GM04504 (cell line): ENCODE results near the gene NTRK2.

Experiments
- DNase-seq: peaks from one replicate; pipeline ENCODE4 v3.0.0-alpha.2; 2012; ENCODE audit warnings: low read depth

NTRK2 gene

DNA sequence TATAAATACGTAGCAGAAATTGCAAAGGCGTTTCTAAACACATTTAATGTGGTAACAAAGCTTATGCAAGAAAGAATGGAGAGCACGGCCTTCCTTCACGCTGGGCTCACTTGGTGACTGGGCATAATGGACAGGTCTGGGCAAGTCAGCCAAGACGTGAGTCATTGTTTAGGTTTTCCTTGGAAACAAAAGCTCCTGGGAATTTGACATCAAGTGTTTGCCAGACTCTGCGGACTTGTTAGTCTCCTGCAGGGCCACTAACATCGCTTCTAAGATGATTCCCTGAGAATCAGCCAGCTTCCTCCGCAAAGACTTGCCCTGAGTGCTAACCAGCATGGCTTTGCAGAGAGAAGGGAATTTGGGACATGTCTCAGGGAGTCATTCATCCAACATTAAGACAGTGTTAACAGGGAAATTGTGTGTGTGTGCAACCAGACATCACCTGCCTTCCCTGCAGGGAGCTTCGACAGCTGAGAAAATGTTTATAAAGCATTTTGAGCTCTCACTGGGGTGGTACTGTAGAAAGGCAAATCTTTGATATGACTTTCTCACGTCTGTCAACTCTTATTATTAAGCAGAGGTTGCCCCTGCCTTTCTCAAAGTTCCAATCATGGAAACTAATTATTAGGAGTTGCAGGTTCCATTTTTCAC, 182.5 kb downstream of the NTRK2 start:
- DNase-seq, result peak; percentile 95

DNA sequence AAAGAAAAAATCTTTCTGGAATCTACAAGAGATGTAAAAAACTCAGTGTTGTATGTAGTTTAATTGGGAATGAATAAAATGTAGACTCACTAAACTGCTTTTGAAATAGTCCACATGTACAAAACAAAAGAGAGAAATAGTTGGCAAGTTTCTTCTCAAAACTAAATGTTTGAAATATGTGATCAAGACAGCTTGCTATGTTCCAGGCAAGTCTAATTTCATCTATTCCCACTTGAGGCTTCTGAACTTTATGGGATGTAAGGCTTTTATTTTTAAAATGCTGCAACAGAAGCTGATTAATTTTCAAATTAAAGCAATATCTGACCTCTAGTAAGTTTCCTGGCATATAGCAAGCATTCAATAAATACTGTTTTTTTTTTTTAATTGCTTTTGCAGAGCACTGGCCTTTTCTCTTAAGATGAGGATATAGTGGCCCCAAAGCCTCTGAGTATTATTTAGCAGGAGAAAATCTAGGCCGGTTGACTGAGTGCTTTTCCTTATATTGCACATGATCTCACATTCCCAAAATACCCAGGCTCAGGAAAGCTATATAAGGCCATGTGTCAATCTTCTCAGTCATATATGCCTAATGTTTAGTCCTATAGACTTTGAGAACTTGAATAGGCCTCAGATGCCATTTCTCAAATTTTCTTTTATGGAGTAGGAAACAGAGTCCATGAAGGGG, 183.2 kb downstream of the NTRK2 start:
- no peak for DNase-seq

DNA sequence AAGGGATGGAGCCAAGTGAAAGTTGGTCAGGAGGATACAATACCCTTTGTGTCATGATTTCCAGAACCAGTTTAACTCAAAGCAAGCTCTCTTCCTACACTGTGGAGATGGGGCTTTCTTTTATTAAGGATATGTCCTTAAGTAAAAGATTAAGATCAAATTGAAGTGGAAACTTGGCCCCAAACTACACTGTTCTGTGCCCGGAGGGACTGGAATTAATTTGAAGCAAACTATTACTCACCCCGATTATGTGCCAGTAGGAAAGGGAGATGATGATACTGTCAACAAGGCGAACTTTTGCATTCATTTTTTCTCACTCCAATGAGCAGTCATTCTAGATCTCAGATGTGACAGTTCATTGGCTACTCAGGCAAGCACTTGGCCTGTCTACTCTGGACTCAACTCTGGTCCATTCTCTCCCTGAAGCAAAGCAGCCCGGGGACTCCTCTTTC, 186.7 kb downstream of the NTRK2 start:
- DNase-seq, result peak; percentile 38

DNA sequence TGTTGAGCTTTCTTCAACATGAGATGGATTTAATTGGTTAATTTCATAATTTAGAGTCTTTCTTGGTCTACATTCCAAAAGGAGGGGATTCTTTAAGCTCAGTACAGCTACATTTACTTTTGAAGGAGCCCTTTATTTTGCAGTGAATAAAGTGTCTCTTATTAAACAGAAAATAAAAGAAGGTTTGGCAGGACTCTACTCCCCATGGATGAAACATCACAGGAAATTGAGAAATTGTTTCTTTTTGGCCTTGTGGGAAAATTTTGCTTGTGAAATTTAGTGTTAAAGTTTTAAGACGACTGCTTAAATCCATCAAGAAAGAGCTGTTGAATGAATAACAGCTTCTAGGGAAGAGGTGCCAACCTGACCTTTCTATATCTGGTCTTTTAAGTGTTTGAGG, 187.7 kb downstream of the NTRK2 start:
- no peak for DNase-seq

DNA sequence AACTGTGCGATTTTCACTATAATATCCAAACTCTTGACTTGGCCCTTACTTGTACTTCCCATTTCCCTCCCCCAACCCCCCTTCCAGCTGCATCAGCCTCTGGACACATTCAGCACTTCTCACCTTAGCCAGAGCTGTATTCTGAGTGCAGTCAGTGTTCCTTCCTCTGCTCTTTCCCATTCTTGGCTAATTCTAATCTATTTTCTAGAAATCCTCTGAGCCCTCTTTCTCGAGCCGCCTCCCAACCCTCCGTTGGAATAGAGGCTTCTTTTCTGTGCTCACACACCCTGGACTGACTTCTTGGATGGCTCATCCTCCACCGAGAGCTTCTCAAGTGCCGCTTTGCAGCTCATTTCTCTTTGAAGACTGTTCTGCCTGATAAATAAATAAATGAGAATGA, 188.8 kb downstream of the NTRK2 start:
- no peak for DNase-seq

DNA sequence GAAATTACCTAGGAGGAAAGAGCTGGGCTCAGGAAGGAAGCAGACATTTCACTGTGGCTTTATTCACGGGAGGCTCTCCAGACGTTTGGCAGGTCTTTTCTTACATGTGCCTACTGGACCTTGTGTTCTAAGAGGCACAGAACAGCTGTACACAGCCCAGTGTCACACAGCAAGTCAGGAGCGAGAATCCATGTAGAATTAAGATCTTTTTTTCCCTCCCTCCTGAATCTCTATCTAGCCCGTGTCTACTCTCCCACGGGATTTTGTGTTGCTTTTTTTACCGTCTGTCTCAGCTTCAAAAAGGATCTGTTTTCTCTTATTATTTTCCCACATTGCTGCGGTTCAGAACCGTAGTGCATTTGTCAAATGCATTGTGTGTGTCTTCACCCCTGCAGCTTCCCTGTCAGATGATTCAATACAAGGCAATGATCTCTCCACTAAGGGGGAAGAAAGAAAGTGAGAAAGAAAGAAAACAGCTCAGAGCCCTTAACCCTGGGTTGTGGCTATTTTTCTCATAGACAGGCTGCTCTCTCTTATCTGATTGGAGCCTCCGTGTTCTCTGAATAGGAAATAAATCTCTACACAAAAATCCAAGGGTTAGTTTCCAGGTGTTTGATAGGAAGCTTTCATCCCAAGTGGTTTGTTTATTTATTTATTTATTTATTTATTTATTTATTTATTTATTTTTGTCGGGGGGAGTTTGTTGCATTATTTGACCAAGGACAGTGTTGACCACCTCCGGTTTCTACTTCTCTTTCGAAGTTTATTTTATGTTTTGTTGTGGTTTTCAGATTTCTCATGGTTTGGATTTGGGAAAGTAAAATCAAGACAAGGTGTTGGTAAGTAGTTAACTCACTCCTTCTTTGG, 191.0 kb downstream of the NTRK2 start:
- no peak for DNase-seq

DNA sequence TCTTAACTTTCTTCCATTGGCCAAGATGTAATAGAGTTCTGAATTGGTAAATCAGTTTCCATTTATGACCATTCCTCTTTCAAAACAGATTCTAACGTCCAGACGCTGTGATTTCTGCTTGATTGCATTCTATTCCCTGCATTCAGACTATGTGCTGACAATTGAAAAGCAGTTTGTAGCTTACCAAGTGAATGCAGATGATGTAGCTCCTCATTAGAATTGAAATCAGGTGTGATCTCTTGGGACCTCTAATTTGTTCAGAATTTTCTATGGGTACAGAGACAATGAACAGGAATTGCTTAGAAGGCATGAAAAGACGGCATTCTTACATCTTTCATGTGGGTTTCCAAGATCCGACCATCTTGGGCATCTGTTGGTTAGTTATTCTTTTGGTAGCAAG, 191.9 kb downstream of the NTRK2 start:
- no peak for DNase-seq

DNA sequence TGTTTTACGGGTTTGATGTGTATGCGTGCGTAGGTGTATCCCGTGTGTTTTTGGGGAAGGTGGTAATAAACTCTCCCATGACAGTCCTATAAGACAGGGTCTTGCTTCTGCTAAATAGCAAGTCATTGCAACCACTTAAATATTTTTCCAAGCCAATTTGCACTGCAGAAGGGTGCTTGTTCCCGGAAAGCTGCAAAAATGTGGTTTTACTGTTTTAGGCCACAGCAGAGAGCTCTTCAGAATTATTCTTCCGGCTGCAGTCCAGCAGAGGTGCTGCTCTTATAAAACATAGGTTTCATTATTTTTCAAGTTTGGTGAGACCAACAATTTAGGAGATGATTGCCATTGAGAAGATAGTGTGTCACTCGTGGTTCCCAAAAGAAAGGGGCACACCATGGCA, 192.8 kb downstream of the NTRK2 start:
- no peak for DNase-seq

DNA sequence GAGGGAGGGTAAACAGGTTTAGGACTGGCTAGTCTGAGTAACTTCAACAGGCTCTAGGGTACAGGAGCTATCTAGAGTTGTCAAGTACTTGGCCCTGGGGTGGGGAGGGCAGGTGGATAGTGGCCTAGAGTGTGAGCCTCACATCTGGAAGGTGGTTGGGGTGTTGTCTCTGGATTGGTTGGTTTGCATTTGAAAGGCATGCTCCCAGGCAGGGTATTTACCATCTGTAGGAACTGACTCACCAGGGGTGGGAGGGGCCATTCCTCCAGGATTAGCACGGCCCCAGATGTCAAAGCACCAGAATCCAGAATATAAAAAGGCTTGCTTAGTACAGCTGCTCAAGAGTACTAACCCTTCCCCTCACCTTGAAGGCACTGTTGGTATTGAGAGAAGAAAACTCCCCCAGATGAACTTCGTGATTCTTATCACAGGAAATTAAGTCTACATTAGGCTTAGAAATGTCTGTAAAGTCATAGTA, 193.3 kb downstream of the NTRK2 start:
- peak; percentile 48 for DNase-seq

DNA sequence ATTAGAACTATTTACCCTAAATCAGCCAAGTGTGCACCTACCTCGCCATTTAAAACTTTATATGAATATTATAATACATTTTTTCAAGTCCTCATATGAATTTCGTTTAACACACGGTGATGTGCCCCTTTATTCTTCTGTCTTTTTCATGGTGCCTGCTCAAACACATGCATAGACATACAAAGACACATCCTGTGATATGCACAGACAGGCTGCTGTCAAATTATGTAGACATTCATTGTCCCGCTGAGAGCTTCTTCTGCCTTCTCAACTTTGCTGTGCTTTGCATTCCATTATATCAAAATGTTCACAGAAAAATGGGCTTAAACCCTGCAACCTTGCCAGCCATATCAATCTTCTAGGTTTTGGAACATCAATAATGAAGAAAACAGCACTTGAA, 193.8 kb downstream of the NTRK2 start:
- DNase-seq, result no peak

DNA sequence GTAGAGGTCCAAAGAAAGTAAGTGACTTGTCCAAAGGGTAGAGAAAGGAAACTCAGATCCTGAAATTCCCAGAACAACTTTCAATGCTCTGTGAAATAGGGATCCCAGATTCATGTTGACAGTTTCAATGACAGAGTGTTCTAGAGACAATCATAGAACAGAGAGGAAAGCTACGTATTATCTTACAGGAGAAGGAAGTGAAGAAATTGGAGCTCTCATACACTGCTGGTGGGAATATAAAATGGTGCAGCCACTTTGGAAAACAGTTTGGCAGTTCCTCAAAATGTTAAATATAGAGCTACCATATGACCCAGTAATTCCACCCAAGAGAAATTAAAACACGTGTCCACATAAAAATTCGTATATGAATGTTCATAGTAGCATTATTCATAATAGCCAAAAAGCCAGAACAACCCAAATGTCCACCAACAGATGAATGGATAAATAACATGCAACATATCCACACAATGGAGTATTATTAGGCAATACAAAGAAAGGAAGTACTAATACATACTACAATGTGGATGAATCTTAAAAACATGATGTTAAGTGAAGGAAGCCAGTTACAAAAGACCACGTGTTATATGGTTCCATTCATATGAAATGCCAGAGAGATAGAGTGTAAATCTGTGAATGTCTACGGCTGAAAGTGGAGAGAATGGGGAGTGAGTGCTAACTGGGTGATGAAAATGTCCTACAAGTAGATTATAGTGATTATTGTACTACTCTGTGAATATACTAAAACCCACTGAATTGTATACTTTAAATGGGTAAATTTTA, 197.1 kb downstream of the NTRK2 start:
- DNase-seq, result no peak

DNA sequence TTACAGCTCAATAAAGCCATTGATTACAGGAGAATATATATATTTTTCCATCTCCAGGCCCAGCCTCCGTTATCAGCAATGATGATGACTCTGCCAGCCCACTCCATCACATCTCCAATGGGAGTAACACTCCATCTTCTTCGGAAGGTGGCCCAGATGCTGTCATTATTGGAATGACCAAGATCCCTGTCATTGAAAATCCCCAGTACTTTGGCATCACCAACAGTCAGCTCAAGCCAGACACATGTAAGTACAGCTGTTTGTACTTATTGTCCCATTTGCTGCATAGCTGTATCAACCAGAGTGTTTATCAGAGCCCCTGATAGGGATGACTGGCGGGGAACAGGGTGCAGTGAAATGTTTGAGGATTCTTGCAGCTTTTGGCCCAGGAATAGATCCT, 197.7 kb downstream of the NTRK2 start:
- no peak for DNase-seq

DNA sequence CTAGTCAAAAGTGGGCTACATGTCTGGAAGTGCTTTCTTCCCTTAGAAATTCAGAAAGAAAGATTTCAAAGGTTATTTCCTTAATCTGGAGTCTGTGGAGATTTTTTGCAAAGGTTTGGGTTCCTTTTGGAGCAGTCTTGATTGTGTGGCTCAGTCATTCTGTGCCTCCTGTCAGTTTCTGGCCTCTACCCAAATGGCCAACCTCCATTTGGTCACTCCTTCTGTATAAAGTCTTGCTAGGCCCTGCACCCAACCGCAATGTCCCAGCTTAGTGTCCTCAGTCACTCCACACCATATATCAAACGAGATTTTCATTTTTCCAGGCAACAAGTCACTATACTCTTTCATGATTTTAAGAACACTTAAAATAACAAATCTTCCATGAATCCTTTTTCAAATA, 199.6 kb downstream of the NTRK2 start:
- no peak for DNase-seq

DNA sequence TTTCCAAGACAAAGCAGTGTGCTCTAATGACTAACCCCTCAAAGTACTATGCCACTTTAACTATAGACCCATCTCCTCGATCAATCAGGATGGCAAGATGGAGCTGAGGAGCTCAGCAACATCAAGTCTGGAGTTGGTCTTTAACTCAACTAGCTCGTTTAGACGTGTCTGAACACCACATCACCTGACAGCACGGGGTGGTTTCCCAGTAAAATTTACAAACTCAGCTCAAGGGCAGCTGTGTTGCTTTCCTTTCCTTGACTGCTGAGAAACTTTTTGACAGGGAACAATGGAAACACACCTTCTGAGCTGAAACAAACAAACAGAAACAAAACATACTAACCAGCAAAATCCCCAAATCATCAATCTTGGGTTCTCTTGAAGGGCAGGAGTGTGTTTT, 202.5 kb downstream of the NTRK2 start:
- DNase-seq, result no peak

DNA sequence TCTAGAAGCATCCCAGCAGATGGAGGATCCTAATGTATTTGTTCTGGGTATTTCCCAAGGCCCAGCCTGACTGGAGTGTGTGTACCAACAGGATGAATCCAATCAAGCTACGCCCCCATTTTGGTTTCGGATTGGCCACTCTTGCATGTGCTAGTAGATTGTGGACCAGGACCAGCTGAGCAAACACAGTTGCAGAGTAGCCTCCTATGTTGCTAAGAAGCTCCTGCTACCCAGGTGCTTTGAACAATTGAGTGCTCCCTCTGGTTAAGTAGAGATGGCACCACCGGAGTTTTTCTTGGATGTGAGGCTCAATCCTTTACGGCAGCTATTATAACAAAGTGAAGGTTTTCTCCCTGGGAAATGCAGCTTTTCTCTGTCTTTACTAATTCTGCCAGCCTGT, 204.5 kb downstream of the NTRK2 start:
- no peak for DNase-seq

DNA sequence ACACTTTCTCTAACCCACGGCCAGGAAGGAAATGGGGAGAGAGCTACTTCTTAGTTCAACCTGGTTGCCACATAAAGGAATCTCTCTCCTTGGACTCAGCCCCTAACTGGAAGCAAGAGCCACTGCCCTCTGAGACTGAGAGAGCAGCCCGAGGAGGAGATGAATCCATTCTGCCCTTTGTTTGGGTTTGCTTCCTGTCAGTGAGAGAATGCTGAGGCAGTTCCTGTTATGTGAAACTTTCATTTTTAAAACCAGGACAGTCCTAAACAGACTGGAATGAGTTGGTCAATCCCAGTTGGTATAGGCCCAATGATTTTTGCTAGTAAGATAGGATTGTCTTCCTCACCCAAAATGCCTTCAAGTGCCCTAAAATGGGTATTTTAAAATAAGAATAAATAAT, 205.1 kb downstream of the NTRK2 start:
- no peak for DNase-seq

DNA sequence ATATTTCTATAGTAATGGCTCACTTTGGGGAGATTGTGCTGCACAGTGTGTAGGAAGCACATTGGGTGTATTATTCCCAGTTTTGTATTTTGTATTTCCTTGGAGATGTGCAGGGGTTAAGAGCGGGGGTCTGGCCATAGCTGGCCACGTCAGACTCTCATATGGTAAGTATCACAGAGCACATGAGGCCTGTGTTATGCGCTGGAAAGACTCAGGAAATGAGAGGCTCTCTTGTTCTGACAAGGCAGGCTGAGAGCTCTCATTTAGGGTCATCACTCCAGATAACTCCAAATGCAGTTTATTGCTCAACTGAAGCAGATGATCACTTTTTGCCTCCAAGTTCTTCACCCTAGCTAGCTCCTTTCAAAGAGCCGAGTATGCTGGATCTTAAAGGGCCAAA, 205.7 kb downstream of the NTRK2 start:
- no peak for DNase-seq

DNA sequence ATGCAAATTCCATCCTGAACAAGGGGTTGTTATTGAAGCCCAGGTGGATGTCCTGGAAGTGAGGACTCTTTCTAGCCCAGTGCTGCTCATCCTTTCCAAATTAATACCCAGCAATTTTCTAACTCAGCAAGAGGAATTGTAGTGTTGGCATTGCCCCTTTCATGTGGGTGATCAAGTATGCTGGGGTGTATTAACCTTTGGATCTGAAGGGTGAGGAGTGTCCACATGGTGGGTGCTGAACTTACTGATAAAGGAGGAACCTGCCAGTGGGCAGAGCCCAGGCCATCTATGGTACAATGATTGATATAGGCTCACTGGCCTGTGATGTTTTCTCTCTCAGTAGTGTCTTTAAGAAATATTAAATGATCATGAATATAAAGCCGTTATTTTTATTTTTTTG, 210.1 kb downstream of the NTRK2 start:
- DNase-seq, result no peak

DNA sequence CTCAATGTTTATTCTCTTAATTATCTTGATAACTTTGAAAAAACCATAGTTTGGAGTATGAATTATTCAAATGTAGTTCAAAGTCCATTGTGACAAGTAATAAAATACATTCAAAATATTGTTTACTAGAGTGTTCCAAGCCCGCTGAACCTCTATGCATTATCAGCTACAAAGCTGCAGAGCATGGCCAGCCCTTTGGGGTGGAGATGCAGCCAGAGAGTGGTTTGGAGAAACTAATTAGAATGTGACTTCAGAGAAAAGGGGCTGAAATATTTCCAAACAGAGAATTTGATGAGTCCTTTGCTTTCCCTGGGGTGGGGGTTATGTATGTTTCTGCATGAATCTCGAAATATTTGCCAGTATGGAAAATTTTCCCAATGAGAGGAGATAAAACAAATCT, 211.3 kb downstream of the NTRK2 start:
- DNase-seq, result no peak

DNA sequence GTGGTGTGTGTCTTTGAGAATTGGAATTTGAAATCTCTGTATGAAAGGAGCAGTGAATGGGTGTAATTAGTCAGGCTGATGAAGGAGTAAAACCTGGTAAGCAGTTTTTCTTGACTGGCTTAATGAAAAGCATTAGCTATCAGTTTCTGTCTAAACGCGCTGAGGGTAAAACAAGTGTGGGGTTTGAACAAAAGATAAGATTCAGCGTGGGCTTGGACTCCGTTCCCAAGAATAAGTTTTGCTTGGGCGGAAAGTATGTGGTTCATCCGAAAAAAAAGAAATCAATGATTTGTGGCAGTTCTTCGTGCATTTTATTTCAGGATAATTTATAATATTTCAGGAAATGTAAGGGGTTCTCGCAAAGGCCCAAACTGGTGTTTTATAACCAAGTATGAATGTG, 217.3 kb downstream of the NTRK2 start:
- no peak for DNase-seq

DNA sequence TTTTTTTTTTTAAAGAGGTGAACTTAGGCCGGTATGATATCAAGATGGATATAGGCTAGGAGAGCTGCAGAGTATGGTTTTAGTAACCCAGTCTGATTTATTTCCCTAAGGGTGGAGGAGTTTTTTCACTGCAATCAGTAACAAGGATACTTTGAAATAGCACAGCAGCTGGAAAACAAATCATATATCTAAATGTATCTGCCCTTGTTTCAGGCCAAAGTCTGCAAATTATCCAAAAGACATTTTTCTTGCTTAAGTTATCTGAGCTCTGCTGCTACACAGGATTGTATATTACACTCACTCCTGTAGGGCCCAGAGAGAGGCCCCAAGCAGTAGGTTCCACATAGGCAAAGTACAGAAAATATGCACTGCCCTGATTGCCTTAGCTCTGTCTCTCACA, 222.4 kb downstream of the NTRK2 start:
- DNase-seq, result no peak

DNA sequence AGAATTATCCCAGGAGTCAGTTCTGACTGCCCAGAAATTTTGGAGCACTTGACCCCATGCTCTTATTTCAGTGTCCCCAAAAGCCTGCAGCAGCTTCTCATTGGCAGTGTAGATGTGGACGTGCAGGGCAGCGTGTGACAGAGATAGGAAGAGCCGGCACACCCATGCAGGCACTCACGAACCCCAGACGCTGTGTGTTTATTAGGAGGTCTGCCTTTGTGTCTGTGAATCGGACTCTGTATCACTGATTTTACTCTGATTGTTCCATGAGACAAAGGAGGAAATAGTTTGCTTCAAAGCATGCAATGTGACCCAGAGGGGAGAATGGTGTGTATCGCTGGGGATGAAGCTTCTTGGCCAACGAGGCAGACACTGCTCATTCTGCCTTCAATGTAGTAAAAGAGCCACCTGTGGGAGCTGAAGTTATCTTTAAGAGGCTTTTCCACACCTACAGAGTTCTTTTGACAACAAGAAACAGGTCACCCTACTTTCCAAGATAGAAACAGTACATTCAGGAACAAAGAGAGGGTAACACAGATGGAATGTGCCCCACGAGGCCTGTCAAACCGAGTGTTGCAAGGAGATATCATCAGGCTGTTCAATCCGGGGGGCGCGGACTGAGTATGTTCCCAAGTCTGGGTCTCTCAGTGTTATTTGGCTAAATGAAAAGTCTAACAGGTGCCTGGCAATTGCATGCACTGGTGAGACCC, 224.0 kb downstream of the NTRK2 start:
- DNase-seq, result no peak
